HEK293 (cell line): ENCODE data around the gene CMBL.

Source experiments
- CTCF ChIP-seq: fragments of 450-650 bp; formaldehyde crosslinking; IDR thresholded peaks from 2 replicates; pipeline ENCODE4 v1.5.1; 2016; ENCODE audit warnings: missing biosample characterization, missing genetic modification characterization
- ZBTB11 ChIP-seq: fragments of 450-650 bp; formaldehyde crosslinking; conservative IDR thresholded peaks from 2 replicates; pipeline ENCODE4 v1.5.1; 2016; ENCODE audit warnings: low read depth, missing biosample characterization, missing genetic modification characterization
- ZEB2 ChIP-seq: fragments of 450-650 bp; formaldehyde crosslinking; IDR thresholded peaks from 2 replicates; pipeline ENCODE4 v1.5.1; 2016; ENCODE audit warnings: missing biosample characterization, missing genetic modification characterization
- ZNF274 ChIP-seq, 2 experiments: fragments of 200-500 bp in 1 of 2; fragments of 450-650 bp in 1 of 2; sonication (Bioruptor generic) in 1 of 2; formaldehyde crosslinking in 1 of 2; IDR thresholded peaks; 2 replicates each; pipeline versions ENCODE4 v1.5.1 to v1.6.1; 2014 to 2016; ENCODE audit warnings: borderline replicate concordance in 1 of 2, inconsistent platforms in 1 of 2, low read length in 1 of 2, missing biosample characterization in 1 of 2, missing genetic modification characterization in 1 of 2
- ZNF362 ChIP-seq: fragments of 450-650 bp; formaldehyde crosslinking; IDR thresholded peaks from 2 replicates; pipeline ENCODE4 v1.5.1; 2016; ENCODE audit warnings: missing biosample characterization, missing genetic modification characterization
- ZNF366 ChIP-seq: fragments of 450-650 bp; formaldehyde crosslinking; conservative IDR thresholded peaks from 2 replicates; pipeline ENCODE4 v1.5.1; 2016; ENCODE audit warnings: missing biosample characterization, missing genetic modification characterization
- ZNF529 ChIP-seq: fragments of 450-650 bp; formaldehyde crosslinking; IDR thresholded peaks from 2 replicates; pipeline ENCODE4 v1.5.1; 2017; ENCODE audit warnings: missing genetic modification characterization, missing biosample characterization; ENCODE audit not compliant: insufficient replicate concordance
- ZNF530 ChIP-seq: fragments of 450-650 bp; formaldehyde crosslinking; IDR thresholded peaks from 2 replicates; pipeline ENCODE4 v1.5.1; 2016; ENCODE audit warnings: low read depth, missing biosample characterization, missing genetic modification characterization
- ZNF792 ChIP-seq: fragments of 450-650 bp; formaldehyde crosslinking; IDR thresholded peaks from 2 replicates; pipeline ENCODE4 v1.5.1; 2016; ENCODE audit warnings: missing biosample characterization, missing genetic modification characterization
- ZSCAN5A ChIP-seq: fragments of 450-650 bp; formaldehyde crosslinking; IDR thresholded peaks from 2 replicates; pipeline ENCODE4 v1.5.1; 2016; ENCODE audit warnings: missing biosample characterization, missing genetic modification characterization

- TF ChIP-seq CTCF (tag by site-specific recombination) (peak; percentile 47; the same call in 1 of the 2 replicates), ZNF530 (no peak), ZNF792 (tag by site-specific recombination) (no peak), ZNF362 (tag by site-specific recombination) (no peak), ZNF529 (no peak), ZNF274 (IDR thresholded peaks at IDR 0.05; ENCODE audit: low read length) (no peak), ZNF274 (tag by site-specific recombination; IDR thresholded peaks at IDR 0.05; ENCODE audit: borderline replicate concordance) (no peak), ZEB2 (tag by site-specific recombination) (peak; percentile 90), ZSCAN5A (tag by site-specific recombination) (peak; percentile 97), ZNF366 (peak; percentile 90), ZBTB11 (tag by site-specific recombination) (peak; percentile 51)
These were observed at the start of gene CMBL for GRCh38 chr5:10307206-10308148.
